ENCODE results near the gene CARMIL1.
"Not testable (repeated sequence)": the region's sequence is repeated elsewhere in the genome, so short reads cannot be mapped to it uniquely, and the experiment has no call there.

Gene CARMIL1

GRCh38 chr6:25434921-25435320 is 155.7 kb downstream of the CARMIL1 start:
- no peaks in the 10 kb centered on the region for H3K36me3 ChIP-seq (replicated peaks)
- no peak for DNase-seq (ENCODE audit: low spot score in 2 of 2)
- peaks cover 2% of the 10 kb centered on the region; the same call in 1 of the 2 replicates for H3K4me1 ChIP-seq
- no peaks in the 10 kb centered on the region for H3K27me3 ChIP-seq (ENCODE audit: low read depth)
- H3K9me3 ChIP-seq = no peaks in the 10 kb centered on the region
- in situ Hi-C loops (cut with MboI; ENCODE audit: low sequenced_read_pairs) = no loop called here
- H3K4me3 ChIP-seq = no peak overlapping the region

GRCh38 chr6:25435416-25435985 is 156.3 kb downstream of the CARMIL1 start:
- Histone ChIP-seq H3K4me1 (peaks cover 2% of the 10 kb centered on the region; the same call in 1 of the 2 replicates), H3K9me3 (no peaks in the 10 kb centered on the region), H3K36me3 (replicated peaks) (no peaks in the 10 kb centered on the region), H3K4me3 (no peak overlapping the region), H3K27me3 (ENCODE audit: low read depth) (no peaks in the 10 kb centered on the region)
- in situ Hi-C loops (cut with MboI; ENCODE audit: low sequenced_read_pairs) = no loop called here
- no peak for DNase-seq (ENCODE audit: low spot score in 2 of 2)

GRCh38 chr6:25436760-25437159 is 157.6 kb downstream of the CARMIL1 start:
- no peak for DNase-seq (ENCODE audit: low spot score in 2 of 2)
- H3K4me3 ChIP-seq = no peak overlapping the region
- in situ Hi-C loops (cut with MboI; ENCODE audit: low sequenced_read_pairs) = no loop called here
- peaks cover 2% of the 10 kb centered on the region; the same call in 1 of the 2 replicates for H3K4me1 ChIP-seq
- H3K9me3 ChIP-seq = no peaks in the 10 kb centered on the region
- no peaks in the 10 kb centered on the region for H3K27me3 ChIP-seq (ENCODE audit: low read depth)
- H3K36me3 ChIP-seq (replicated peaks) = no peaks in the 10 kb centered on the region

GRCh38 chr6:25439368-25439767 is 160.2 kb downstream of the CARMIL1 start:
- no peak overlapping the region for H3K4me3 ChIP-seq
- no peak for DNase-seq (ENCODE audit: low spot score in 2 of 2)
- H3K36me3 ChIP-seq (replicated peaks) = no peaks in the 10 kb centered on the region
- H3K4me1 ChIP-seq = no peaks in the 10 kb centered on the region
- in situ Hi-C loops (cut with MboI; ENCODE audit: low sequenced_read_pairs) = no loop called here
- no peaks in the 10 kb centered on the region for H3K9me3 ChIP-seq
- H3K27me3 ChIP-seq (ENCODE audit: low read depth) = no peaks in the 10 kb centered on the region

- Histone ChIP-seq H3K36me3 (replicated peaks) (no peaks in the 10 kb centered on the region), H3K9me3 (no peaks in the 10 kb centered on the region), H3K4me3 (no peak overlapping the region), H3K4me1 (no peaks in the 10 kb centered on the region), H3K27me3 (ENCODE audit: low read depth) (no peaks in the 10 kb centered on the region)
- no peak for DNase-seq (ENCODE audit: low spot score in 2 of 2)
- in situ Hi-C loops (cut with MboI; ENCODE audit: low sequenced_read_pairs) = no loop called here
Measured at GRCh38 chr6:25441663-25442270, 162.6 kb downstream of the CARMIL1 start.

GRCh38 chr6:25442898-25443297 is 163.7 kb downstream of the CARMIL1 start:
- in situ Hi-C loops (cut with MboI; ENCODE audit: low sequenced_read_pairs) = no loop called here
- Histone ChIP-seq H3K9me3 (no peaks in the 10 kb centered on the region), H3K36me3 (replicated peaks) (no peaks in the 10 kb centered on the region), H3K4me3 (no peak overlapping the region), H3K27me3 (ENCODE audit: low read depth) (no peaks in the 10 kb centered on the region), H3K4me1 (no peaks in the 10 kb centered on the region)
- no peak for DNase-seq (ENCODE audit: low spot score in 2 of 2)

- H3K4me1 ChIP-seq; H3K36me3 ChIP-seq (replicated peaks); in situ Hi-C loops (cut with MboI; ENCODE audit: low sequenced_read_pairs); H3K4me3 ChIP-seq; DNase-seq (ENCODE audit: low spot score in 2 of 2); H3K9me3 ChIP-seq; H3K27me3 ChIP-seq (ENCODE audit: low read depth): not testable (repeated sequence)
Measured at GRCh38 chr6:25444521-25444920, 165.3 kb downstream of the CARMIL1 start.

- H3K4me3 ChIP-seq = no peak overlapping the region
- DNase-seq (ENCODE audit: low spot score in 2 of 2) = no peak
- H3K4me1 ChIP-seq = no peaks in the 10 kb centered on the region
- no peaks in the 10 kb centered on the region for H3K36me3 ChIP-seq (replicated peaks)
- no peaks in the 10 kb centered on the region for H3K27me3 ChIP-seq (ENCODE audit: low read depth)
- in situ Hi-C loops (cut with MboI; ENCODE audit: low sequenced_read_pairs) = no loop called here
- H3K9me3 ChIP-seq = no peaks in the 10 kb centered on the region
Measured at GRCh38 chr6:25446830-25447569, 167.8 kb downstream of the CARMIL1 start.

GRCh38 chr6:25447570-25447929 is 168.4 kb downstream of the CARMIL1 start:
- in situ Hi-C loops (cut with MboI; ENCODE audit: low sequenced_read_pairs) = no loop called here
- Histone ChIP-seq H3K9me3 (no peaks in the 10 kb centered on the region), H3K4me3 (no peak overlapping the region), H3K27me3 (ENCODE audit: low read depth) (no peaks in the 10 kb centered on the region), H3K36me3 (replicated peaks) (no peaks in the 10 kb centered on the region), H3K4me1 (no peaks in the 10 kb centered on the region)
- no peak for DNase-seq (ENCODE audit: low spot score in 2 of 2)

GRCh38 chr6:25448965-25449538 is 169.9 kb downstream of the CARMIL1 start:
- Histone ChIP-seq H3K4me3 (no peak overlapping the region), H3K36me3 (replicated peaks) (no peaks in the 10 kb centered on the region), H3K9me3 (no peaks in the 10 kb centered on the region), H3K4me1 (no peaks in the 10 kb centered on the region), H3K27me3 (ENCODE audit: low read depth) (no peaks in the 10 kb centered on the region)
- in situ Hi-C loops (cut with MboI; ENCODE audit: low sequenced_read_pairs) = no loop called here
- DNase-seq (ENCODE audit: low spot score in 2 of 2) = no peak

GRCh38 chr6:25449774-25450173 is 170.6 kb downstream of the CARMIL1 start:
- no peaks in the 10 kb centered on the region for H3K4me1 ChIP-seq
- H3K36me3 ChIP-seq (replicated peaks) = no peaks in the 10 kb centered on the region
- peak in 1 of 2 experiments; percentile 8 for DNase-seq (ENCODE audit: low spot score in 2 of 2)
- no peaks in the 10 kb centered on the region for H3K9me3 ChIP-seq
- in situ Hi-C loops (cut with MboI; ENCODE audit: low sequenced_read_pairs) = no loop called here
- no peak overlapping the region for H3K4me3 ChIP-seq
- no peaks in the 10 kb centered on the region for H3K27me3 ChIP-seq (ENCODE audit: low read depth)

- H3K36me3 ChIP-seq (replicated peaks) = no peaks in the 10 kb centered on the region
- H3K4me3 ChIP-seq = no peak overlapping the region
- in situ Hi-C loops (cut with MboI; ENCODE audit: low sequenced_read_pairs) = no loop called here
- no peaks in the 10 kb centered on the region for H3K27me3 ChIP-seq (ENCODE audit: low read depth)
- no peak for DNase-seq (ENCODE audit: low spot score in 2 of 2)
- no peaks in the 10 kb centered on the region for H3K9me3 ChIP-seq
- no peaks in the 10 kb centered on the region for H3K4me1 ChIP-seq
Measured at GRCh38 chr6:25450469-25451198, 171.5 kb downstream of the CARMIL1 start.

- H3K4me1 ChIP-seq = no peaks in the 10 kb centered on the region
- in situ Hi-C loops (cut with MboI; ENCODE audit: low sequenced_read_pairs) = no loop called here
- H3K27me3 ChIP-seq (ENCODE audit: low read depth) = no peaks in the 10 kb centered on the region
- H3K4me3 ChIP-seq = no peak overlapping the region
- H3K36me3 ChIP-seq (replicated peaks) = no peaks in the 10 kb centered on the region
- DNase-seq (ENCODE audit: low spot score in 2 of 2) = no peak
- H3K9me3 ChIP-seq = no peaks in the 10 kb centered on the region
Measured at GRCh38 chr6:25452031-25452430, 172.9 kb downstream of the CARMIL1 start.

GRCh38 chr6:25453288-25453687 is 174.1 kb downstream of the CARMIL1 start:
- Histone ChIP-seq H3K36me3 (replicated peaks) (no peaks in the 10 kb centered on the region), H3K9me3 (no peaks in the 10 kb centered on the region), H3K4me1 (no peaks in the 10 kb centered on the region), H3K4me3 (no peak overlapping the region), H3K27me3 (ENCODE audit: low read depth) (no peaks in the 10 kb centered on the region)
- DNase-seq (ENCODE audit: low spot score in 2 of 2) = no peak
- in situ Hi-C loops (cut with MboI; ENCODE audit: low sequenced_read_pairs) = no loop called here

Data from HAP-1 (cell line).